Activated CD8-positive, alpha-beta memory T cell treated with anti-CD3 and anti-CD28 coated beads for 4 hours (primary cell): ENCODE data around the gene STAT5A.

Source experiments
- DNase-seq, 2 donors: peaks; one replicate each; pipeline ENCODE4 v3.0.0-alpha.2; 2020; ENCODE audit warnings: low read depth in 2 of 2

The STAT5A gene

DNA sequence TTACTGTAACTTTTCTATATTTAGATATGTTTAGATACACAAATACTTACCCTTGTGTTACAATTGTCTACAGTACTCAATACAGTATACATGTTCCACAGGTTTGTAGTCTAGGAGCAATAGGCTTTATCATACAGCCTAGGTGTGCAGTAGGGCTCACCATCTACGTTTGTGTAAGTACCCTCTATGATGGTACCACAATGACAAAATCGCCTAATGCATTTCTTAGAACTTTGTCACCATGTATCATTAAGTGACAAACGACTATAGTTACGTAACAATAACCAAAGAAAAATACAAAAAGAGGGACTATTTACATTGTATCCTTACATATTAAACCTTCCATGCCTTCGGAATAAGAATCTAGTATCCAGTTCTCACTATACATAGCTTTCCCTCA is 20.1 kb upstream of the STAT5A start:
- DNase-seq: no peak

DNA sequence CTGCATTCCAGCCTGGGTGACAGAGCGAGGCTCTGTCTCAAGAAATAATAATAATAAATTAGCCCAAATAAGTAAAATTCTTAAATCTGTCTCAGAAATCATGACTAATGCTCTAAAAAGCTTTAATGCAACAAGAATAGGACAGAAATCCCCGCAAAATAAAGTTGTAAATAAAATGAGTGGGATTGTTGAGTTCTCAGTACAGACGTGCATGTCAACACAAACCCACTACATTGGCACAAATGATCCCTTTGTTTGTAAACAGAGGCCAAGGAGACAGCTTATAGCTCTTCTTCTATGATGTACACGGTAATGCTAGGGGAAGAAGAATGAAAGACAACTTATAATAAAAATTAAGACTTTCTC is 18.1 kb upstream of the STAT5A start:
- no peak for DNase-seq

GRCh38 chr17:42270596-42270995 is 17.7 kb upstream of the STAT5A start:
- no peak for DNase-seq

- no peak for DNase-seq
Observed at GRCh38 chr17:42271006-42271778, 17.1 kb upstream of the STAT5A start.

DNA sequence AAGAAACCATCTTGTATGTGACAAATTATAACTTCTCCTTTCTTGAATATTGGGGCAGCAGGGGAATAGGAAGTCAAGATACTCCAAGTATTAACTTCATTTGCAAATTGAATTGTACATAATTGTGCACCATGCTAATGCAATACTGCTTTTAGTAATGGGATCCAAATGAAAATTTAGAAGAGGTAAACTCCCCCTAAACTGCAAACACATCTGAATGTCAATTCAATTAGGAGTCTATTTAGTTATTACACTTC is 16.6 kb upstream of the STAT5A start:
- DNase-seq: no peak

DNA sequence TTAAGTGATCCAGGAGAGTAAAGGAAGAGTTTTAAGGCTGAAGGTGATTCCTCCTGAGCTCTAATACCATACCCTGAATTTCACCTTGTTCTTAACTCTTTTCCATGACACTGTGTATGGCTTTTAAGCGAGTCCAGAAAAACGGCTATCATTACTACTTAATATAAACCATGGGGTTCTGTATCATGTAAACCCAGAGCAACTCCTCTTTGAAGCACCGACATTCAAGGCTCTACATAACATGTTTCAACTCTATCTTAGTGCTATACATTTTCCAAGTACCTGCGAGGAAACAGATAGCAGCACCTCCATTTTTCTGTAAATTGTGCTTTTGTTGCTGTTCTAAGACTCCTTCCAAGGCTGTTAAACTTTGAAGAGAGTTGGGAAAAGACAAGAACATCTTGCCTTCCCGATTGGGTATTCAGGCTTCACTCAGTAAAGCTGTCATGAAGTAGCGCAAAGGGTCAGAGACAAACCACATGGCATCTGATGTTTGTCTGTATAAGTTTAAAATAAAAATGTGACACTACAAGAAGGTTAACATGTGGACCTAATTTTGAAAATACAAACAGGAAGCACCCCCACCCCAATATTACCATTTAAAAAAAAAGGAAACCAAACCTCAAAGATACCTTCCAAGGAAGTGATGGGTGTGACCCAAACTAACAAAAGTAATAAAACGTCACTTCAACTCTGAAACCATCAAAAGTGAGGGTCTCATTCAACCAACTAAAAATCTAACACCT is 16.0 kb upstream of the STAT5A start:
- no peak for DNase-seq

DNA sequence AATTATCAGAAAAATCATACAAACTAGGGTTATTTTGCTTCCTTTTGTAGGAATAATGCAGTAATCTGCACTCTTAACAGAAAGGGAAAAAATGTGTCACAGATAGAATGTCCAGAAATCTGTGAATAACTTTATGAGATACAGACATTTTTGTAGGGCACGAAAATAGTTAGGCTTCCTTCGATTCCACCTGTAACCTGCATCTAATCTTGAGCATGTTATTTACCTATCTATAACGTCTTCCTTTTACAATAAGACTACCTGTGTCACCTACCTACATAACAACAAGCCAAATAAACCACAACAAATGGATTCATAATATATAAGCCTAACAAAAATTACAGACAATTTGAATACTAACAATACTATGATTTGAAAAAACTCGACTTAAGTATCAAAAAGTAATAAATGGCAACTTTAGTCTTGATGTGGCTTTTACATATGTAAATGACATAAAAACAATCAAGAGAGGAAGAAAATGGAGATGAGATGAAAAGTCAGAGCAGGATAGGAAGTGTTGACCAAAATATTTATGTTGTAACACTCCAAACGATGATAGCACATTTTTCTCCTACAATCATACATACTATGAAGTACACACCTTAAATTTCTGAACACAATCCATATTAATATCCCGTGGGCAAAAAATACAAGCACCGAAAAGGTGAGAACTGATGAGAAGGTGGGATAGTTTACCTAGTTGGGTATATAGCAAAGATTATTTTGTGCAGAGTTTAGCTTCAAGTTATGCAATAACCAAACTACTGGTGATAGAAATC is 14.6 kb upstream of the STAT5A start:
- no peak for DNase-seq

DNA sequence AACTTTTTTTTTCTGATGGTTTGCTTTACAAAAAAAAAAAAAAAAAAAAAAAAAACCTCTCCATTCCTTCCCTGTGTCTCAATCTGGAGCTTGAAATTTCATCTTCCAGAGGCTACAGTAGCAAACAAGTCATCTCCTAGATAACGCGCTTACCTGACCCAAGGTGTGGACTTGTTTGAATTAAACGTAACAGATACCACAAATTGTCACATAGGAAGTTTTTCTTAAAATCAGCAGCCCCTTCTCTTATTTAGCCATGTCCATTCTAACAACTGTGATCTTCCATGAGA is 14.1 kb upstream of the STAT5A start:
- no peak for DNase-seq

GRCh38 chr17:42274812-42275526 is 13.3 kb upstream of the STAT5A start:
- DNase-seq: no peak

GRCh38 chr17:42275527-42276358 is 12.6 kb upstream of the STAT5A start:
- peak in 1 of 2 donors; percentile 28 for DNase-seq

- DNase-seq: peak; percentile 26 to 39
Observed at GRCh38 chr17:42276359-42276608, 12.0 kb upstream of the STAT5A start, which contains the start of gene STAT5B. Gene STAT5B, minus strand, starts transcription at chr17:42276391. Its CDS starts 44,264 bp downstream, at chr17:42232127.

DNA sequence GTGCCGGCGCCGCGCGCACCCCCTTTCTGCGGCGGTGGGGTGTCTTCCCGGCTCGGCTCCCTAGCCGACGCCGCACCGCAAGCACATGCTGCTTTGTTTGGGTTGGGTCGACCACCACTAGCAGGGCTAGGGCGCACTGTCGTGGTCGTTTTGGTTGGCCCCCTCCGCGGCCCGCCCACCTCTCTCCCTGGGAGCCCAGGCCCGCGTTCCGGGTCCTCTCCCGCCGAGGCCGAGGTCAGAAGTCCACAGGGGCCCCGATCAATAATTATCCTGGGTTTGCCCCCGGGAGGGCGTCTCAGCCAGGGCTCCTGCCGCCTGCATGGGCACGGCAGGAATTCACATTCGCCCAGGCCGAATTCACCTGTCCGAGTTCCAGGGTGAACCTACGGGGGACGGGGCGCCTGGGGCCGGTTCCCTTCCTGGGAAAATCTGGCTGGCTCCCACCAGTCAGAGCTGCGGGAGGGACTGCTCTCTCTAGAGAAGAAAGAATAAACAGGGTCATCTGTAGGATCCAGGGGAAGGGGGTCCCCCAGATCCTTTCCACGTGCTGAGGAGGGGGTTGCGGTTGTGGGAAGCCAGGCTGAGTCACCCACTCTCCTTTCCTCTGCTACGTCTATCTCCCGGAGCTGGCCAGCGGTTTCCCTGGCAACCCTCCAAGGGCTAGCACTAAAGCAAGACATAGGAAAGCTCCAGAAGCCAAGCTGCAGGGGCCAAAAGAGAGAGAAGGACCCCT is 11.5 kb upstream of the STAT5A start:
- no peak for DNase-seq

GRCh38 chr17:42277342-42277712 is 11.0 kb upstream of the STAT5A start:
- DNase-seq: no peak

- DNase-seq: no peak
Observed at GRCh38 chr17:42279776-42280630, 8.3 kb upstream of the STAT5A start.

DNA sequence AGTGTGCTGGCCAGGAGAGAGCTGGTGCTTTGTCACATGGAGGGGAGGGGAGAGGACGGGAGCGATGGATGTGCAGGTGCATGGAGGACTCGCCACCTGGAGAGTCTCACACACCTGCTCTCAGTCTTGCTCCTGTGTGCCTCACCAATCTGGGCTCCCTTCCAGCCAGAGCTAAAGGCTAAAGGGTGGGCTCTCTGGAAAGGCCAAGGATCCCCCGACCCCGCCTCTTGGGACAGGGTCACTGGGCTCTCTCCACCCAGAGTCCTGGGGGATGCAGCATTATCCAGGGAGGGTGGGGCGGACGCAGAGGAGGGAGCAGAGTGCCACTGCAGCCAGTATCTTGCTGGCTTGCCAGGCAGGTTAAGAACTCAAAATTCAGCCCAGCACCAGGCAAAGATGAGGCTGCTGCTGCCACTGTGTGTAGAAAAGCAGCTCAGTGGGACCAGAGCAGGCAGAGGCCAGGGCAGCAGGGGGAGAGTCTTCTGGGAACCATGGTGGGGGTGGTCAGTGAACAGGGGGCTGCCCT is 6.7 kb upstream of the STAT5A start:
- DNase-seq: no peak

DNA sequence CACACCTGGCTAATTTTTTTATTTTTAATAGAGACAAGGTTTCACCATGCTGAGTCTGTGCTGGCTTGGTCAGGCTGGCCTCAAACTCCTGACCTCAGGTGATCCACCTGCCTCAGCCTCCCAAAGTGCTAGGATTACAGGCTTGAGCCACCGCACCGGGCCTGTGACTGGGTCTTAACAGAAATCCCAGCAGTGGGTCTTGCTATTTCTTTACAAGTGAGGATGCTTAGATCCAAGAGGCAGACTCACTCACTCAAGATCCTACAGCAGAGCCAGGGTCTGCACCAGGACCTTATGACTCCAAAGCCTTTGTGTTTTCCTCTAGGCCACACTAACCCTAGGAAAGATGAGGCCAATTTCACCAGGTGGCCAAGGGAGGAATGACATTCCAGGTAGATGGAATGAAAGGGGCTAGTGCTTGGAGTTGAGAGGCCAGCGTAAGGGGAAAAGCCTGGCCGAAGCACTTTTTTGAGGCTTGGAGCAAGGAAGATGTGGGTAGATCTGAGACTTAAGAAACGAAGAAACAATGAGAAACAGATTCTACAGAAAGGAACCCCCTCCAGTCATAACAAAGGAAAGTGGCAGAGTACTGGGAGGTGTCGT is 5.7 kb upstream of the STAT5A start:
- no peak for DNase-seq

GRCh38 chr17:42283241-42284023 is 4.9 kb upstream of the STAT5A start:
- no peak for DNase-seq

DNA sequence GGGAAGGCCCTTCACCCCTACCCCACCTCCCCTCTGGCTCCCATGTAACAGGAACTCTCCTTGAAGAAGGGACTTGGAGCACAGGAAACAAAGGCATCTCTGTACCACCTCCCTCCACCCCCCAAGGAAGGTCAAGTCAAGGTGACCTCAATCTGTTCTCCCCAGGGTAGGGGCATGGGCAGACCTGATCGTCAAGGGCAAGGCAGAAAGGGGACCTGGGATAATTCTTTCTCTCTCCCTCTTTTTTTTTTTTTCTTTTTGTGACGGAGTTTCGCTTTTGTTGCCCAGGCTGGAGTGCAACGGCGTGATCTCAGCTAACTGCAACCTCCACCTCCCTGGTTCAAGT is 4.3 kb upstream of the STAT5A start:
- no peak for DNase-seq

DNA sequence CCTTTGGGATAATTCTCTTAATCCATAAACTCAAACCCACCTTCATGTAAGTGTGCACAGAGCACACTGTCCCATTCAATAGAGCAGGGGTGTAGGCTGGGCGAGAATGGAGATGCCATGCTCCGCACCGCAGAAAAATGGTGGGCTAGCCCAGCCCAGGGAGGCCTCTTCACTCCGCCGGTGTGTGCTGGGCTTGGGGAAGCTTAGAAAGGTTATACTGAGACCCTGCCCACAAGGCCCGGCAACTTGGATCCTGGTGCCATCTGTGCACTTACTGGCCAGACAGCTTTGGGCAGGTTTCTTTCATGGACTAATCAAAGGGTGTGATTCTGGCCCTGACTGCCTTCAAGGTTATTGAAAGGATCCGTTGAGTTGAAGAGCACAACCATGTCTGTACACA is 3.7 kb upstream of the STAT5A start:
- no peak for DNase-seq
